ENCODE results near the gene ZNF224.

The ZNF224 gene

DNA sequence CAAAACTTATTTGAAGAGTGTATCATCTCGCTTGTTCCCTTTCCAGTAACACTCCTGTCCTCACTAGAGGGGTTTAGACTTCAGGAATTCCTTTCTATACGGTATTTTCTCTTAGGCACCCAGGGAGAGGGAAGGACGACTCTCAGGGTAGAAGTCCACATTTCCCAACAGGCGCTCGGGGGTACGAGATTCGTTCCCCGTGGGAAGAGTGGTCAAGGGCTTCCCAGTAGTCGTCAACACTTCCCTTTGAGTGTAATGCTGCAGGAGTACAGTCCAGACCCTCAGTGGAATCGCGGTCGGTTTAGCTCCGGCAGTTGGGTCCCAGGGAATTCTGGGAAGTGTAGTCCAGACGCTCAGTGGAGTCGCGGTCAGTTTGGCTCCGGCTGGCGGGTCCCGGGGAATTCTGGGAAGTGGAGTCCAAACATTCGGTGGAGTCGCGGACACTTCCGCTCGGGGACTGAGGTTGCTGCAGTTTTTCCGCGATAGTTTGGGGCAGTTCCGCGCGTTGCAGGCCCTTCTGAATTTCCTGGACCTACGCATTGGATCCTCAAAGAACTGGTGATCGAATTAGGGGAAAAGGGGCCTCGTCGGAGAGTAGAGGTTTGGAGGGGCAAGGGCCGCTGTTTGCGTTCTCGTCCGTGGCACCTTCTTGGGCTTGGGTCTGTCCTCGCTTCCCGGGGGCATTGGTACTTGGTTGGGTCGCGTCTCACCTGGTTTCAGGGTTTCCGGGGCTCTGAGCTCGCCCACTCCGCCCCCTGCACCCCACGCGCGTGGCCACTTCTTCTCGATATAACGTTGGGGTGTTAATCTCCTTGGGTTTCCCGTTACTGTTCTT is at the start of gene ZNF224:
Gene ZNF224, plus strand, starts transcription at position 431 of the 835 bp plus-strand sequence. CDS start 3,513 bp downstream, outside the sequence.
- no peaks in the 10 kb centered on the region for H3K4me1 ChIP-seq (ENCODE audit: control insufficient read depth, insufficient read depth, low read length)
- H3K27ac ChIP-seq (ENCODE audit: low read length) = peak within 1 kb of the TSS; percentile 47
- peak within 1 kb of the TSS; percentile 87 to 94 for H3K4me3 ChIP-seq (ENCODE audit: low read length in 2 of 2)
- no peaks in the 10 kb centered on the region for H3K9me3 ChIP-seq (ENCODE audit: control insufficient read depth in 2 of 2, low read length in 2 of 2)
- H3K9ac ChIP-seq (ENCODE audit: low read length in 2 of 2) = peak within 1 kb of the TSS; percentile 72 to 80
- peaks cover 4 to 20% of the 10 kb centered on the region in 2 donors for H3K36me3 ChIP-seq (ENCODE audit: control insufficient read depth in 2 of 2, insufficient read depth in 2 of 2, low read length in 2 of 2)
- no peaks in the 10 kb centered on the region for H3K27me3 ChIP-seq (ENCODE audit: control insufficient read depth in 1 of 2, insufficient read depth in 2 of 2, low read length in 2 of 2)

DNA sequence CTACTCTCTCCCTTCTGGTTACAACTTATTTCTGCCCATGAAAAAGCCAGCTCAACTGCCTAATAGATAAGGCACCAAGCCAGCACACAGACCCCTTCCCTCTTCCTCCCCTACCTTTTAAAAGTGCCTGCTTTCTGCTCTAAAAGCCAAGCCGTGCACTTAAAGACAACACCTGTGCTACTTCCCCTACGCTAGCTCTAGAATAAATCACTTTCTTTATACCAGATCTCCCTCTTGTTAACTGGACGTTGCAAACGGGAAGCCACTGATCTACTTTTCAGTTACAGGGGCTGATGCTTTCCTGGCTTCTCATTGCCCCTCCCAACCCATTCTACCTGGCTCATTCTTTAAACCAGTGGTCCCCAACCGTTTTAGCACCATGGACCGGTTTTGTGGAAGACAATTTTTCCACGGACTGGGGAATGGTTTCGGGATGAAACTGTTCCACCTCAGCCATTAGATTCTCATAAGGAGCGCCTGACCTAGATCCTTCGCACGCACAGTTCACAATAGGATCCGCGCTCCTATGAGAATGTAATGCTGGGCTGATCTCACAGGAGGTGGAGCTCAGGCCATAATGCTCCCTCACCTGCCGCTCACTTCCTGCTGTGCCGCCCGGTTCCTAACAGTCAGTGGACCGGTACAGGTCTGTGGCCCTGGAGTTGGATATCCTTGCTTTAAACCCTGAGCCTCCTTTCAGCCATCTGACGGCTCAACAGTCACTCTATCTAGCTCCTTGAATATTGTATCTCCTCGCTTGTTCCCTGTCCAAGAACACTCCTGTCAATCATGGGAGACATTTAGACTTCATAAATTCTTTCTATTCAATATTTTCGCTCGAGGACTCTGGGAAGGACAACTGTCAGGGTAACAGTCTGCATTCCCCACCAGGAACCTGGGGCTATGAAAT is 43.2 kb upstream of the ZNF224 start:
- Histone ChIP-seq H3K4me3 (ENCODE audit: low read length in 2 of 2) (peak overlapping the region; percentile 82 to 94), H3K36me3 (ENCODE audit: control insufficient read depth in 2 of 2, insufficient read depth in 2 of 2, low read length in 2 of 2) (peaks cover 4 to 5% of the 10 kb centered on the region in 2 donors), H3K27ac (ENCODE audit: low read length) (peak overlapping the region; percentile 41), H3K27me3 (ENCODE audit: control insufficient read depth in 1 of 2, insufficient read depth in 2 of 2, low read length in 2 of 2) (peaks cover 2 to 4% of the 10 kb centered on the region in 2 donors), H3K9me3 (ENCODE audit: control insufficient read depth in 2 of 2, low read length in 2 of 2) (peaks cover 0 to 4% of the 10 kb centered on the region in 2 donors), H3K4me1 (ENCODE audit: control insufficient read depth, insufficient read depth, low read length) (peaks cover 15% of the 10 kb centered on the region), H3K9ac (ENCODE audit: low read length in 2 of 2) (peak overlapping the region in 1 of 2 donors; percentile 60)

DNA sequence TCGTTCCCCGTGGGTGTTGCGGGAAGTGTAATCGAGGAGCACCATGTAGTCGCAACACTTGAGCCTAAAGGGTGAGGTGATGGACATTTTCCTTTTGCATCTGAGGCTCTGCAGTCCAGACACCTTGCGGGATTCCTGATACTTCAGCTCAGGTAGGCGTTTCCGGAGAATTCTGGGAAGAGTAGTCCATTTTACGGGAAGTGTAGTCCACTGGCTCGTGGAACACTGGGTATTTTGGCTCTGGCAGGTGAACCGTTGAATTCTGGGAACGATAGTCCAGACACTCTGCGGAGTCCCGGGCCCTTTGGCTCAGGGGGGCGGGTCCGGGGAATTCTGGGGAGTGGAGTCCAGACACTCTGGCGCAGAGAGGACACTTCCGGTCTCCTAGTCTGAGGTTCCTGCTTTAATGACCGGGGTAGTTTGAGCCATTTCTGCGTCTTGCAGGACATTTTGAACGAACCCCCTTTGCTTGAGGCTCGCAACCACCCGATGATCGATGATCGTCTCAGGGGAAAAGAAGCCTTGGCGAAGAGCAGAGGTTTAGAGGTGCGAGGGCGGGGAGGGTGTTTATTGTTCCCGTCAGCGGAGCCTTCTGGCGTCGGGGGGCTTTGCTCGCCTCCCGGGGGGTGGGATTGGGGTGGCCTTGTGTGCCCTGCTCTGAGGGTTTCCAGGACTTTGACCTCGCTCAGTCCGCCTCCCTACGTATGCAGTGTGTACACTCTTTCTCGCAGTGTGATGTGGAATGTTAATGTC is 42.3 kb upstream of the ZNF224 start, which contains the start of gene ZNF223:
Gene ZNF223, plus strand, starts transcription at position 387 of the 753 bp plus-strand sequence. CDS start 3,141 bp downstream, outside the sequence.
- peak within 1 kb of the TSS; percentile 82 to 94 for H3K4me3 ChIP-seq (ENCODE audit: low read length in 2 of 2)
- H3K9me3 ChIP-seq (ENCODE audit: control insufficient read depth in 2 of 2, low read length in 2 of 2) = peaks cover 0 to 4% of the 10 kb centered on the region in 2 donors
- H3K4me1 ChIP-seq (ENCODE audit: control insufficient read depth, insufficient read depth, low read length) = peaks cover 15% of the 10 kb centered on the region
- H3K9ac ChIP-seq (ENCODE audit: low read length in 2 of 2) = peak within 1 kb of the TSS; percentile 66 to 90
- peak within 1 kb of the TSS; percentile 41 for H3K27ac ChIP-seq (ENCODE audit: low read length)
- peaks cover 5 to 6% of the 10 kb centered on the region in 2 donors for H3K36me3 ChIP-seq (ENCODE audit: control insufficient read depth in 2 of 2, insufficient read depth in 2 of 2, low read length in 2 of 2)
- peaks cover 2 to 4% of the 10 kb centered on the region in 2 donors for H3K27me3 ChIP-seq (ENCODE audit: control insufficient read depth in 1 of 2, insufficient read depth in 2 of 2, low read length in 2 of 2)

DNA sequence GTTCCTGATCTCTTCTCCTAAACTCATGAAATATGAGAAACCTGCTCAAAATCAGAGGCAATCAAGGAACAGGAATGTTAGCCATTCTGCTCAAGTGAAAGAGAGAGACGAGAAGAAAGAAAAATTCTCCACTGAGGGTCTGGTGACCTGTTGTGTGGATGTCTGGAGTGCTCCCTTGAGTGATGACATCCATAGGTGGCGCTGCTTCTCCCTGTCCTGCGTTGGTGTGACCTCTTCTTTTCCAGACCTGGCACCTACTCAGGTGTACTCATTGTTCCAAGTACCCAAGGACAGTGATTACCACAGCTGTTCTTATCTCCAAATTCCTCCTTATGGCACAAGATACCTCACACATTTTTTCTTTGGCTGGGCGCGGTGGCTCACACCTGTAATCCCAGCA is 38.3 kb upstream of the ZNF224 start:
- H3K4me3 ChIP-seq (ENCODE audit: low read length in 2 of 2) = no peak overlapping the region
- H3K9ac ChIP-seq (ENCODE audit: low read length in 2 of 2) = no peak overlapping the region
- no peaks in the 10 kb centered on the region for H3K27me3 ChIP-seq (ENCODE audit: control insufficient read depth in 1 of 2, insufficient read depth in 2 of 2, low read length in 2 of 2)
- peaks cover 15% of the 10 kb centered on the region for H3K4me1 ChIP-seq (ENCODE audit: control insufficient read depth, insufficient read depth, low read length)
- H3K9me3 ChIP-seq (ENCODE audit: control insufficient read depth in 2 of 2, low read length in 2 of 2) = peaks cover under 1 to 5% of the 10 kb centered on the region in 2 donors
- H3K27ac ChIP-seq (ENCODE audit: low read length) = no peak overlapping the region
- peaks cover 31 to 32% of the 10 kb centered on the region in 2 donors for H3K36me3 ChIP-seq (ENCODE audit: control insufficient read depth in 2 of 2, insufficient read depth in 2 of 2, low read length in 2 of 2)

DNA sequence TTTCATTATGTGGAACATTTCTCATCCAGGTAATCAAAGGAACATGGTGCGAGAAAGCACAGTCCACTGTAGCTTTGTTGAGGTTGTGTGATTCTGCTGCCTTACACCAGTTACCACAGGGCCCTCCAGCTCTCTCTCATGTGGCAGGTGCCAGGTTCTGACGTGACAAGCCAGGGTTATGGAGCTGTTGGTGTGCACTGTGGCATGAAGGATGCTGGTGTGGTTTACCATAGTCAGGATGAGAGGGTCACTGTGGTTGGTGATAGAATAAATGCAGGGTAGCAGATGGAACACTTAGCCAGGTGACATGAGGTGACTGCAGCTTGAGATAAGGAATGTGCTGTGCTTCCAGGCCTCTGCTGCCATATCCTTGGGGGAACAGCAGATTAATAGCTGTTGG is 34.9 kb upstream of the ZNF224 start:
- H3K9me3 ChIP-seq (ENCODE audit: control insufficient read depth in 2 of 2, low read length in 2 of 2) = peaks cover 5 to 12% of the 10 kb centered on the region in 2 donors
- H3K4me1 ChIP-seq (ENCODE audit: control insufficient read depth, insufficient read depth, low read length) = no peaks in the 10 kb centered on the region
- no peak overlapping the region for H3K4me3 ChIP-seq (ENCODE audit: low read length in 2 of 2)
- H3K36me3 ChIP-seq (ENCODE audit: control insufficient read depth in 2 of 2, insufficient read depth in 2 of 2, low read length in 2 of 2) = peaks cover 61% of the 10 kb centered on the region in 2 donors
- H3K27ac ChIP-seq (ENCODE audit: low read length) = no peak overlapping the region
- no peaks in the 10 kb centered on the region for H3K27me3 ChIP-seq (ENCODE audit: control insufficient read depth in 1 of 2, insufficient read depth in 2 of 2, low read length in 2 of 2)
- no peak overlapping the region for H3K9ac ChIP-seq (ENCODE audit: low read length in 2 of 2)

DNA sequence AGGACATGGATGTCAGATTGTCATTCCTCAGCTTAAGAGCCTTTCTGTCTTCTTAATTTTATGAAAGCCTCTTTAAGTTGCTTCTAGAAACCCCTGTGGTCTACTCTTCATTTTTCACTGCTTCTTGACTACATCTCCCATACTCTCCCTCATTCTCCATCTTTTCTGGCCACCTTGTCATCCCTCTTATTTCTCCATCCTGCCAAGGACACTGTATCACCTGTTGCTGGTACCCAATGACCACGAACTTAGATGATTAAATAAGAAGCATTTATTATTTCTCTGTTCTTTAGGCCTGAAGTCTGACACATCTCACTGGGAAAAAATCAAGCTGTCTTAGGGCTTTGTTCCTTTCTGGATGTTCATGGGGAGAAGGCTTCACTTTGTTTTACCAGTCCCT is 33.1 kb upstream of the ZNF224 start:
- Histone ChIP-seq H3K27me3 (ENCODE audit: control insufficient read depth in 1 of 2, insufficient read depth in 2 of 2, low read length in 2 of 2) (no peaks in the 10 kb centered on the region), H3K9me3 (ENCODE audit: control insufficient read depth in 2 of 2, low read length in 2 of 2) (peaks cover 15 to 17% of the 10 kb centered on the region in 2 donors), H3K27ac (ENCODE audit: low read length) (no peak overlapping the region), H3K4me1 (ENCODE audit: control insufficient read depth, insufficient read depth, low read length) (no peaks in the 10 kb centered on the region), H3K4me3 (ENCODE audit: low read length in 2 of 2) (no peak overlapping the region), H3K9ac (ENCODE audit: low read length in 2 of 2) (no peak overlapping the region), H3K36me3 (ENCODE audit: control insufficient read depth in 2 of 2, insufficient read depth in 2 of 2, low read length in 2 of 2) (peaks cover 66 to 69% of the 10 kb centered on the region in 2 donors)

DNA sequence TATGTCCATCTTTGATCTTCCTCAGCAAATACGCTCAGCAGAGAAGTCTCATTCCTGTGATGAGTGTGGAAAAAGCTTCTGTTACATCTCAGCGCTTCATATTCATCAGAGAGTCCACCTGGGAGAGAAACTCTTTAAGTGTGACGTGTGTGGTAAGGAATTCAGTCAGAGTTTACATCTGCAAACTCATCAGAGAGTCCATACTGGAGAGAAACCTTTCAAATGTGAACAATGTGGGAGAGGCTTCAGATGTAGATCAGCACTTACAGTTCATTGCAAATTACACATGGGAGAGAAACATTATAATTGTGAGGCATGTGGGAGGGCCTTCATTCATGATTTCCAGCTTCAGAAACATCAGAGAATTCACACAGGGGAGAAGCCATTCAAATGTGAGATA is 27.9 kb upstream of the ZNF224 start:
- peaks cover 28 to 29% of the 10 kb centered on the region in 2 donors for H3K9me3 ChIP-seq (ENCODE audit: control insufficient read depth in 2 of 2, low read length in 2 of 2)

DNA sequence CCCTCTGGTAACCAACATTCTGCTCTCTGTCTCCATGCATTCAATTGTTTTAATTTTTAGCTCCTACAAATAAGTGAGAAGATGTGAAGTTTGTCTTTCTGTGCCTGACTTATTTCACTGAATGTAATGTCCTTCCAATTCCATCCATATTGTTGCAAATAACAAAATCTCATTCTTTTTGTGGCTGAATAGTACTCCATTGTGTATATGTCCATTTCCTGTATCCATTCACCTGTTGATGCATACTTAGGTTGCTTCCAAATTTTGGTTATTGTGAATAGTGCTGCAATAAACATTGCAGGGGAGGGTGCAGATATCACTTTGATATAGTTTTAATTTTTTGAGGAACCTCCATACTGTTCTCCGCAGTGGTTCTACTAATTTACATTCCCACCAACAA is 24.7 kb upstream of the ZNF224 start:
- Histone ChIP-seq H3K36me3 (ENCODE audit: control insufficient read depth in 2 of 2, insufficient read depth in 2 of 2, low read length in 2 of 2) (peaks cover 22 to 25% of the 10 kb centered on the region in 2 donors), H3K9me3 (ENCODE audit: control insufficient read depth in 2 of 2, low read length in 2 of 2) (peaks cover 21 to 25% of the 10 kb centered on the region in 2 donors), H3K4me3 (ENCODE audit: low read length in 2 of 2) (no peak overlapping the region), H3K27me3 (ENCODE audit: control insufficient read depth in 1 of 2, insufficient read depth in 2 of 2, low read length in 2 of 2) (no peaks in the 10 kb centered on the region), H3K4me1 (ENCODE audit: control insufficient read depth, insufficient read depth, low read length) (peaks cover 7% of the 10 kb centered on the region), H3K9ac (ENCODE audit: low read length in 2 of 2) (no peak overlapping the region), H3K27ac (ENCODE audit: low read length) (no peak overlapping the region)

More for the DNA sequence above, 27.9 kb upstream of the ZNF224 start:
- no peak overlapping the region for H3K27ac ChIP-seq (ENCODE audit: low read length)
- no peaks in the 10 kb centered on the region for H3K27me3 ChIP-seq (ENCODE audit: control insufficient read depth in 1 of 2, insufficient read depth in 2 of 2, low read length in 2 of 2)
- H3K36me3 ChIP-seq (ENCODE audit: control insufficient read depth in 2 of 2, insufficient read depth in 2 of 2, low read length in 2 of 2) = peaks cover 50 to 52% of the 10 kb centered on the region in 2 donors
- H3K4me3 ChIP-seq (ENCODE audit: low read length in 2 of 2) = peak overlapping the region in 1 of 2 donors; percentile 54
- H3K4me1 ChIP-seq (ENCODE audit: control insufficient read depth, insufficient read depth, low read length) = no peaks in the 10 kb centered on the region
- H3K9ac ChIP-seq (ENCODE audit: low read length in 2 of 2) = no peak overlapping the region

DNA sequence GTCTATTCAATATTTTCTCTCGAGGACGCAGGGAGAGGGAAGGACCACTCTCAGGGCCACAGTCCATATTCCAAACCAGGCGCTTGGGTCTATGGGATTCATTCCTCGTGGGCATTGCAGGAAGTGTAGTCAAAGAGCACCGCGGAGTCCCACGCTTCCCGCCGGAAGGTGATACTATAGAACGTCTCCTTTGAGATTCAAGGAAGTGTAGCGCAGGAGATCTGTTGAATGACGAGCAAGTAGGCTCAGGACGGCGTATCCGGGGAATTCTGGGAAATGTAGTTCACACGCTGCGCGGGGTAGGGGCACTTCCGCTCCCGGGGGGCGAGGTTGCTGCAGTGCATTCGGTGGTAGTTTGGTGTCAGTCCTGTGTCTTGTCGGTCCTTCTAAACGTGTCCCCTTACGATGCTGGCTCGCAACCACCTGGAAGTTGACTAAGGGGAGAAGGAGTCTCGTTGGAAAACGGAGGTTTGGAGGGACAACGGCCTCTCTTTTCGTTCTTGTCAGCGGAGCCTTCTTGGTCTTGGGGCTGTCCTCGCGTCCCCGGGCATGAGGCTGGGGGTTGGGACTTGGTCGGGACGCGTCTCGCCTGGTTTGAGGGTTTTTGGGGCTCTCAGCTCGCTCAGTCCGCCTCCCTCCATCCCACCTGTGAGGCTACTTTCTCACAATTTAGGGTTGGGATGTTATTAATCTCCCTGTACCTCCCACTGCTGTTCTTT is 22.2 kb upstream of the ZNF224 start, which contains the start of gene ZNF284:
Gene ZNF284, plus strand, starts transcription at position 336 of the 719 bp plus-strand sequence. CDS start 4,231 bp downstream, outside the sequence.
- peaks cover 5 to 7% of the 10 kb centered on the region in 2 donors for H3K36me3 ChIP-seq (ENCODE audit: control insufficient read depth in 2 of 2, insufficient read depth in 2 of 2, low read length in 2 of 2)
- peak within 1 kb of the TSS; percentile 58 to 96 for H3K4me3 ChIP-seq (ENCODE audit: low read length in 2 of 2)
- peak within 1 kb of the TSS; percentile 37 for H3K27ac ChIP-seq (ENCODE audit: low read length)
- peaks cover 7% of the 10 kb centered on the region for H3K4me1 ChIP-seq (ENCODE audit: control insufficient read depth, insufficient read depth, low read length)
- peaks cover 7% of the 10 kb centered on the region in 2 donors for H3K9me3 ChIP-seq (ENCODE audit: control insufficient read depth in 2 of 2, low read length in 2 of 2)
- H3K27me3 ChIP-seq (ENCODE audit: control insufficient read depth in 1 of 2, insufficient read depth in 2 of 2, low read length in 2 of 2) = no peaks in the 10 kb centered on the region
- peak within 1 kb of the TSS; percentile 59 to 74 for H3K9ac ChIP-seq (ENCODE audit: low read length in 2 of 2)

All from stomach smooth muscle (tissue), 2 donors.